Measurements from ENCODE around the gene LONP2. TPM values are rescaled to one million over a fixed set of nuclear protein-coding genes. Genes with fewer than 3 reads are reported as not detected.

Gene LONP2
- total and polyA plus RNA-seq, 10 of the 15 experiments (the other 5 are each of a cell fraction or from before 2014, with no cell fraction given) = 8.3 to 48.0 (median 34.8) TPM

DNA sequence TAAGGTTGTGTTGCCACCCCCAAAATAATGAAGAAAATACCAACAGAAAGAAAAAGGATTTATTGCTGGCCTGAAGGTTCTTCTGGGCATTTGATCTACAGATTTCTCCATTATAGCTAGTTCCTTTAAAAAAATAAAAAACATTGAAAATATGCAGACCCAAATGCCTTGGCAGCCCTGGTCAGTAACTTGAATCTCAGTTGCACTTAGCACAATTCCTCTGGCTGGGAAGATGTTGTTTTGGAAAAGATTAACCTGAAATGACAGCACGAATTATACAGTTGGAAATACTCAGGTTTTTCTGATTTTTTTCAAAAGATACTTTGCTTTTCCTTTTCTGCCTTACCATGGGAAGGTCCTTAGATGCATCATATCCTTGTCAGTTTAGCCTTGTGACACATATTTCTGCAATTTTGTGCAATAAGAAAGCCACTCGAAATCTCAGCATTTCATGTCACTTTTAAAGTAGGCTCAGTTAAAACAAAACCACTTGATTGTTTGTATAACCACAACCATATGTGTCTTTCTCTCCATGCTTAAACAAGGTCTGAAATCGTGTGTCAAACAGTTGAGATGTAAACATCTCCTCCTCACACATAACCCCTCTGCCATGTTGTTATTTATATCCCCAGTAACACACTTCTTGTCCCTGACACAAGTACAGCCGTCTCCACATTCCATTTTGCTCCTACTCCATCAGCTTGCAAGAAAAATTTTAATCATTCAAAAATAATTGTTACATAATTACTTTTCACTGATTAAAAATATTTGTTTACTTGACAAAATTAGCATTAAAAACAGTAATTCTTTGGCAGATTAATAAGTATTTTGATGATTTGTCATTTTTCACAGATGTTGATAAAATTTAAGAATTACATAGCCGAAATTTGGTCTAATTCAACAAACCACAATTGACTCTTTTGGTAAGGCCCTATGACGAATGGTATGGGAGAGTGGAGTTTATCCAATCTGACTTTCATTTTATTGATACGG is 80.0 kb downstream of the LONP2 start:
- SMC1A ChIA-PET (ENCODE audit: uncharacterized antibody, unreplicated experiment) = no interaction called here
- RAD21 ChIA-PET (ENCODE audit: unreplicated experiment) = no interaction called here
- intact Hi-C loops (cut with micrococcal nuclease; ENCODE audit: unreplicated experiment) (no loop called here), in situ Hi-C loops (cut with MboI) (no loop called here)
- Histone ChIP-seq H3K27ac (ENCODE audit: control insufficient read depth, insufficient read depth) (no peak overlapping the region), H3K4me2 (ENCODE audit: control insufficient read depth, insufficient read depth) (no peak overlapping the region), H3K79me2 (ENCODE audit: control insufficient read depth, insufficient read depth, low read length) (no peaks in the 10 kb centered on the region), H2AFZ (ENCODE audit: control insufficient read depth, low read depth, low read length) (no peak overlapping the region), H3K4me1 (ENCODE audit: control insufficient read depth, insufficient read depth, low read length) (no peaks in the 10 kb centered on the region), H3K9me3 (replicated peaks; ENCODE audit: control insufficient read depth, insufficient read depth, low read length) (no peaks in the 10 kb centered on the region), H3K9ac (ENCODE audit: control insufficient read depth, insufficient read depth, low read length) (no peak overlapping the region), H3K4me3 (no peak overlapping the region), H4K20me1 (ENCODE audit: control insufficient read depth, insufficient read depth) (no peaks in the 10 kb centered on the region), H3K36me3 (ENCODE audit: control insufficient read depth in 2 of 2, insufficient read depth in 2 of 2, low read length in 1 of 2) (no peaks in the 10 kb centered on the region; a peak in 1 of 4 replicates), H3K27me3 (replicated peaks in 1 of 2; ENCODE audit: control insufficient read depth in 2 of 2, insufficient read depth in 2 of 2, low read length in 1 of 2) (no peaks in the 10 kb centered on the region)
- CTCF ChIA-PET = interaction anchor here (1.2 to 1.3 kb wide), 2 partner anchors 299 to 308 kb away, joined by 3 to 4 read pairs; no protein-coding TSS in a partner anchor
- DNase-seq (ENCODE audit: low read depth, low spot score) = no peak
- no TSS peak for BruUV-seq (replicated peaks)
- peak; percentile 75 for FAIRE-seq
- no peak for ATAC-seq
- POLR2A ChIA-PET = no interaction called here
- 84% methylated on average over 7 of the region's 7 CpGs for WGBS (ENCODE audit: insufficient coverage, insufficient replicate concordance, low lambda C conversion rate, missing lambda C conversion rate)
- TF ChIP-seq ZNF24 (IDR thresholded peaks at IDR 0.05) (no peak), SUPT20H (IDR thresholded peaks at IDR 0.05; ENCODE audit: borderline replicate concordance, control insufficient read depth, low read depth, low read length) (no peak), BACH1 (IDR thresholded peaks at IDR 0.05; ENCODE audit: borderline replicate concordance) (no peak), KAT2A (conservative IDR thresholded peaks at IDR 0.05; ENCODE audit: control insufficient read depth, low read depth, low read length) (no peak), IRF4 (IDR thresholded peaks at IDR 0.05; ENCODE audit: low read depth, low read length) (no peak), TCF12 (IDR thresholded peaks at IDR 0.05; ENCODE audit: low read depth, low read length) (no peak), CHD4 (IDR thresholded peaks at IDR 0.05) (no peak), CREM (IDR thresholded peaks at IDR 0.05; ENCODE audit: low read depth) (no peak), IKZF1 (conservative IDR thresholded peaks at IDR 0.05) (no peak), FOXK2 (IDR thresholded peaks at IDR 0.05) (no peak), CHD1 (IDR thresholded peaks at IDR 0.05; ENCODE audit: low read depth, low read length) (no peak), SREBF2 (IDR thresholded peaks at IDR 0.05; ENCODE audit: low read length) (no peak), RELA (IDR thresholded peaks at IDR 0.05; ENCODE audit: borderline replicate concordance, partially characterized antibody) (no peak), HSF1 (IDR thresholded peaks at IDR 0.05; ENCODE audit: low read depth, low read length) (no peak), PRDM15 (CRISPR knock-in tag; IDR thresholded peaks at IDR 0.05) (no peak)
- TF ChIP-seq, protein P1, sequence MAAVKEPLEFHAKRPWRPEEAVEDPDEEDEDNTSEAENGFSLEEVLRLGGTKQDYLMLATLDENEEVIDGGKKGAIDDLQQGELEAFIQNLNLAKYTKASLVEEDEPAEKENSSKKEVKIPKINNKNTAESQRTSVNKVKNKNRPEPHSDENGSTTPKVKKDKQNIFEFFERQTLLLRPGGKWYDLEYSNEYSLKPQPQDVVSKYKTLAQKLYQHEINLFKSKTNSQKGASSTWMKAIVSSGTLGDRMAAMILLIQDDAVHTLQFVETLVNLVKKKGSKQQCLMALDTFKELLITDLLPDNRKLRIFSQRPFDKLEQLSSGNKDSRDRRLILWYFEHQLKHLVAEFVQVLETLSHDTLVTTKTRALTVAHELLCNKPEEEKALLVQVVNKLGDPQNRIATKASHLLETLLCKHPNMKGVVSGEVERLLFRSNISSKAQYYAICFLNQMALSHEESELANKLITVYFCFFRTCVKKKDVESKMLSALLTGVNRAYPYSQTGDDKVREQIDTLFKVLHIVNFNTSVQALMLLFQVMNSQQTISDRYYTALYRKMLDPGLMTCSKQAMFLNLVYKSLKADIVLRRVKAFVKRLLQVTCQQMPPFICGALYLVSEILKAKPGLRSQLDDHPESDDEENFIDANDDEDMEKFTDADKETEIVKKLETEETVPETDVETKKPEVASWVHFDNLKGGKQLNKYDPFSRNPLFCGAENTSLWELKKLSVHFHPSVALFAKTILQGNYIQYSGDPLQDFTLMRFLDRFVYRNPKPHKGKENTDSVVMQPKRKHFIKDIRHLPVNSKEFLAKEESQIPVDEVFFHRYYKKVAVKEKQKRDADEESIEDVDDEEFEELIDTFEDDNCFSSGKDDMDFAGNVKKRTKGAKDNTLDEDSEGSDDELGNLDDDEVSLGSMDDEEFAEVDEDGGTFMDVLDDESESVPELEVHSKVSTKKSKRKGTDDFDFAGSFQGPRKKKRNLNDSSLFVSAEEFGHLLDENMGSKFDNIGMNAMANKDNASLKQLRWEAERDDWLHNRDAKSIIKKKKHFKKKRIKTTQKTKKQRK (IDR thresholded peaks at IDR 0.05; ENCODE audit: low read depth, low read length) = no peak
